HG02763 (cell line): Measurements from ENCODE around the gene PRPF19.

ENCODE experiments used
- ATAC-seq: cut with Tn5 transposase; IDR thresholded peaks from one replicate; pipeline ENCODE4 v1.9.1; 2021; ENCODE audit warnings: mild to moderate bottlenecking, moderate library complexity; ENCODE audit not compliant: unreplicated experiment

Gene PRPF19

DNA sequence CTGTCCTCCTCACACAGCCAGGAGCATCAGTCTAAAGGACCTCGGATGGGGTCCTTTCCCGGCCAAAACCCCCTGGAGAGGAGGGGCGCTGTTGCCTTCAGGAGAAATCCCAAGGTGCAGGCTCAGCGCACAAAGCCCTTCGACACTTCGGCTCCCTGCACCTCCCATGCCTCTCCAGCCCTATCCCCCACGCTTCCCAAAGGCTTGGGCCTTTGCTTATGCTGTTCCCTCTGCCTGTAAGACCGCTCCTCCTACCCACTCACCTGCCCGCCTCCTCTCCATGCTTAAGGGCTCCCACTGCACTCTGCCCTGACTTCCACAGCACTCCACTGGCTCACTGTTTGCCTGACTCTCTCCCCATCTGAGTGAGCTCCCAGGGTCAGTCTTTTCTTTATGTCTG, 32.1 kb upstream of the PRPF19 start:
- ATAC-seq, result no peak

DNA sequence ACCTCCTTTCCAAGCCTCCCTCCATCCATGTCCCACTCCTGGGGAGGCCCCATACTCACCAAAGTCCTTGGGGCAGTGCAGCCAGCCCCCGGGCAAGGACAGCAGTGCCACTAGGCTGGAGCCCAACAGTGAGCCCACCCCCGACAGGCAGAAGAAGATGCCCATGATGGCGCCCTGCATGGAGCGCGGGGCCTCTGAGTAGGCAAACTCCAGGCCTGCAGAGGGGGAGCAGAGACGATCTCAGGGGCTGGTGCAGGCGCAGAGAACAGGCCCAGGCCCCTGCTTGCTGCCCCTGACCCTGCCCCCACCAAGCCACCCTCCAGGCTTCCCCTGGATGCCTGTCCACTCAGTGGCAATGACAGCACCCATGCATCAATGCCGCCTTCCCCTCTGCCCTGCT, 31.4 kb upstream of the PRPF19 start:
- ATAC-seq, result no peak

DNA sequence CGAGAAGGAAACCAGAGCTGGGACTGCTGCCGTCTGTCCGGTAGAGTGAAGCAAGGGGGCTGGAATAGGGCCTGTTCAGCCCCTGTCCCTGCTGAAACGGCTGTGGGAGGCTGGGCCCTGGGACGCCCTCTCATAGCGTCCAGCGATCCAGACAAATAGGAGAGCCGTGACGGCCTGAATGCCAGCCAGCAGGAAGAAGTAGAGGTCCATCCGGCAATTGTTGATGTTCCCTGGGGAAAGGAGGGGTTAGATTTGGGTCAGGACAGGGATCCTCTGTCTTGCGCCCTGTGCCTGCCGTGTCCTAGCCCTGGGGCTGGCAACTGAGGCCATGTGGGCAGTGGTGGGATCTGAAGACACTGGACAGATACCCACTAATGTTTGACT, 30.8 kb upstream of the PRPF19 start:
- ATAC-seq, result no peak

DNA sequence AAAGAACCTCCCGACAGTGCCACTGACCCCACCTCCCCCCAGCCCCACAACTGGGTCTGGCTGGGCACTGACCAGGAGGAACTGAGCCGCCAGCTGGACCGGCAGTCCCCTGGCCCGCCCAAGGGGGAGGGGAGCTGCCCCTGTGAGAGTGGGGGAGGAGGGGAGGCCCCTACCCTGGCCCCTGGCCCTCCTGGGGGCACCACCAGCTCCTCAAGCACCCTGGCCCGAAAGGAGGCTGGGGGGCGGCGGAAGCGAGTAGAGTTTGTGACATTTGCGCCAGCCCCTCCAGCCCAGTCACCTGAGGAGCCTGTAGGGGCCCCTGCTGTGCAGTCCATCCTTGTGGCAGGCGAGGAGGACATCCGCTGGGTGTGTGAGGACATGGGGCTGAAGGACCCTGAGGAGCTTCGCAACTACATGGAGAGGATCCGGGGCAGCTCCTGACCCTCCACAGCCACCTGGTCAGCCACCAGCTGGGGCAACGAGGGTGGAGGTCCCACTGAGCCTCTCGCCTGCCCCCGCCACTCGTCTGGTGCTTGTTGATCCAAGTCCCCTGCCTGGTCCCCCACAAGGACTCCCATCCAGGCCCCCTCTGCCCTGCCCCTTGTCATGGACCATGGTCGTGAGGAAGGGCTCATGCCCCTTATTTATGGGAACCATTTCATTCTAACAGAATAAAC, 30.2 kb upstream of the PRPF19 start:
- no peak for ATAC-seq

DNA sequence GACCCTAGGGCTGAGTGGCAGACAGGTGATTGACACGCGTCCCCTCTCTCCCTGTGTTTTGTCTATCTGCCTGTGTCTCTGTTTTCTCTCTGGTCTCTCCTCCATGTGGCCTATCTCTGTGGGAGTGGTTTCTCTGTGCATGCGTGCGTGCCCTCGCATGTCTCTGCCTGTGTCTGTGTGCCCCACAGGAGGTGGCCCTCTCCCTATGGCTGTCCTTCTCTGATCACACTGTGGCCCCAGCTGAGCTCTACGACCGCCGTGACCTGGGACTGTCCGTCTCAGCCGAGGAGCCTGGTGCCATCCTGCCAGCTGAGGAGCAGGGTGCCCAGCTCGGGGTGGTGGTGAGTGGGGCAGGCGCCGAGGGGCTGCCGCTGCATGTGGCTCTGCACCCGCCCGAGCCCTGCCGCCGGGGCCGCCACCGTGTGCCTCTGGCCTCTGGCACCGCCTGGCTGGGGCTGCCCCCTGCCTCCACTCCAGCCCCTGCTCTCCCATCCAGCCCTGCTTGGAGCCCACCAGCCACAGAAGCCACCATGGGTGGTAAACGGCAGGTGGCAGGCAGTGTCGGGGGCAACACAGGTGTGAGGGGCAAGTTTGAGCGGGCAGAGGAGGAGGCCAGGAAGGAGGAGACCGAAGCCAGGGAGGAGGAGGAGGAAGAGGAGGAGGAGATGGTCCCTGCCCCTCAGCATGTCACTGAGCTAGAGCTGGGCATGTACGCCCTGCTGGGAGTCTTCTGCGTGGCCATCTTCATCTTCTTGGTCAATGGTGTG, 29.5 kb upstream of the PRPF19 start:
- ATAC-seq, result no peak

DNA sequence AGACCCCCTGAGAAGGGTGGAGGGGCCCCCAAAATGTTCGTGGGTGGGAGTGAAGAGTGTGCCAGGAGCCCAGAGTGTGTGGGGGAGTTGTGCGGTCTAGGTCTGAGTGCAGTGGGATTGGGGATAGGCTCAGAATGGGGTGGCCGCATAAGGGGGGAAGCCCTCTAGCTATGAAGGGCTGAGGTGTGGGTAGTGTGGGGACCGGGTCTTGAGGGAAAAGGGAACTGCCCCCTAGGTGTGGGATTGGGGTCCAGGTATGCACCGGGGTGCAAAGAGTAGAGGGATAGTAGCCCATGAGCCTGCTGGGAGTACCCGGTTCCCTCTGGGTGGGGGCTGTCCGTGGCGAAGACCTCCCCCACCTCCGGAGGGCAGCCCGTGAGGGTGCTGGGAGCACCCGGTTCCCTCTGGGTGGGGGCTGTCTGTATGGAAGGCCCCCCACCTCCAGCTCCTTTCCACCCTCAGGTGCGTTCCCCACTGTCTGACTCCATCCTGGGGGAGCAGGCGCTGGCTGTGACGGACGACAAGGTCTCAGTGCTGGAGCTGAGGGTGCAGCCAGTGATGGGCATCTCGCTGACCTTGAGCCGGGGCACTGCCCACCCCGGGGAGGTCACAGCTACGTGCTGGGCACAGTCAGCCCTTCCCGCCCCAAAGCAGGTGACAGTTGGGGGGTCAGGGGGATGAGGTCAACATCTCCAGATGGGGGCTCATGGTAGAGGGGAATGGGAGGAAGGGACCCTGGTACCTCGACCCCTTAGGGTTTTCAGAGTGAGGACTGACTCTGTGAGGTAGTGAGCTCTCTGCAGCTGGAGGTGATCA, 28.6 kb upstream of the PRPF19 start:
- ATAC-seq, result no peak

DNA sequence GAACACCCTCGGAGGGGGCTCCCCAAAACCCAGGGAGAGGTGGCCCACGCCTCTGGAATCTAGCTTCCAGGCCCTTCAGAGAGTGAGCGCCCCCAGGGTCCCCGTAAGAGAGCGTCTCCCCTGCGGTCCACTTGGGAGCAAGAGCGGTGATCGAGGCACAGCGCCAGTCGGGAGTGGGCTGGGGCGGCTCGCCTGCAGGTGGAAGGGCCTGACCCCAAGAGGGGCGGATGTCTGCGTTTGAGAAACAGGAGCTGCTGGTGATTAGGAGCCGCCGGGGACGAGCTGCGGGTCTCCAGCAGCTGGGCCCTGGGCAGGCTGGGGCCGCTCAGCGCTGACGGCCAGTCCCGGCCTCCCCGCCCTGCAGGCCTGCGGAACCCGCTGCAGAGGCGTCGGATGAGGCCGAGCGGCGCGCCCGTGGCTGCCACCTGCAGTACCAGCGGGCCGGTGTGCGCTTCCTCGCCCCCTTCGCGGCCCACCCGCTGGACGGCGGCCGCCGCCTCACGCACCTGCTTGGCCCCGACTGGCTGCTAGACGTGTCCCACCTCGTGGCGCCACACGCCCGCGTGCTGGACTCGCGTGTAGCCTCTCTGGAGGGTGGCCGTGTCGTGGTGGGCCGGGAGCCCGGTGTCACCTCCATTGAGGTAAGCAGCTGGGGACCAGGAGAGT, 27.9 kb upstream of the PRPF19 start:
- ATAC-seq, result no peak

DNA sequence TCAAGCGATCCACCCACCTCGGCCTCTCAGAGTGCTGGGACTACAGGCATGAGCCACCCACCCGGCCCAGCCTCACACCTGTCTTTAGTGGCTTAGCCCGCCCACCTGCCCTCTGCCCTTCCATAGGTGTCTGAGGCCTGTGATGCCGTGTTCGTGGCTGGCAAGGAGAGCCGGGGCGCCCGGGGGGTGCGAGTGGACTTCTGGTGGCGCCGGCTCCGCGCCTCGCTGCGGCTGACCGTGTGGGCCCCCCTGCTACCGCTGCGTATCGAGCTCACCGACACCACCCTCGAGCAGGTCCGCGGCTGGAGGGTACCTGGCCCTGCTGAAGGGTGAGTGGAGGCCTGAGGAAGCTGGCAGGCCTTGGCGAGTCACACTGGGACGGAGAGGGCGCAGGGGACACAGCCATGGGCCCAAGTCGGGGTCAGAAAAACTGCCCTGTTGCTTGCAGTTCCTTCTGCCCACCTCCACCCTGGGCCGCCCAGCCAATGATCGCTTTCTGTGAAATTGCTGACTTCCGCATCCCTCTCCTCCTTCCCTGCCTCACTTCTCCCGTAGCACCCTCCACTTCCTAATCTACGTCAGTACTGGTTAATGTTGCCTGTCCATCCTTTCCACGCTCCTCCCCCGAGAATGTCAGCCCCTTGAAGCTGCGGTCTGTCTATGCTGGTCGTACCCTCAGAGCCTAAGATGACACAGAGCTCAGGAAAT, 27.2 kb upstream of the PRPF19 start:
- ATAC-seq, result no peak

DNA sequence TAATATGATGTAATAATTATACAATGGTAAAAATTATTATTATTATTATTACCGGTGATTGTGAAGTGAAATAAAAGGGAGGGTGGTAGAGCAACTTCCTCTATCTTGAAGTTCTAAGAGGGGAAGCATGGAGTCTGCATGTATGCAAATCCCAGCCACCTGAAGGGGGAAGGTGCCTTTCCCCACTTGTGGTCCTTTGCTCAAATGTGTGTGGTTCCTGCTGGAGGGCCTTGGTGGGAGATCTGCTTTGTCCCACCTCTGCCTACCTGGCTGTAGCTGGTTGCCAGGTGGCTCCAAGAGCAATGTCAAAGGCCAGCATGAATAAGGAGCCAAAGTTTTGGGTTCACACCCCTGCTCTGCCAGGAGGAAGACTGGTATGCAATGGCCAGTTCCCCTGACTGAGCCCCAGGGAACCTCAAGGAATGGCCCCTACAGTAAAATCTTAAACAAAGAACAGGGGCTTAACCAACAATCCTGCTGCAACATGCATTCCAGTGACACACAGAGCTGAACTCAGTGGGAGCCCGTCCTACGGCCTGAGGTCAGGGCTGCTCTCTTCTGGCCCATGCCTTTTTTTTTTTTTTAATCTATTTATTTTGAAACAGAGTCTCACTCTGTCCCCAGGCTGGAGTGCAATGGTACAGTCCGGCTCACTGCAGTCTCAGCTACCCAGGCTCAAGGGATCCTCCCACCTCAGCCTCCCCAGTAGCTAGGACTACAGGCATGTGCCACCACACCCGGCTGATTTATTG, 26.4 kb upstream of the PRPF19 start:
- ATAC-seq, result no peak

DNA sequence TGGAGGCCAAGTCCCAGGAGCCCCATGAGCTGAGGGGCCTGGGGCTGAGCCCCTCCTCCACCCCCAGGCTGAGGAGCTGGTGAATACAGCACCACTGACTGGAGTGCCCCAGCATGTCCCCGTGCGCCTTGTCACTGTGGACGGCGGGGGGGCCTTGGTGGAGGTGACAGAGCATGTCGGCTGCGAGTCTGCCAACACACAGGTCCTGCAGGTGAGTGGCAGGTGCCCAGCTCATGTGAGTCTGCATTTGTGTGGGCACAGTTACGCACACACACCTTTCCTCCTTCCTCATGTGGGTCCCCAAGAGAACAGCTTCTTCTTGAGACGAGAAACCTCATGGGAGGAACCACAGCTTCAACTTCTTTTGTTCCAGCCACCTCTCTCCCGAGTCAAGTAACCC, 25.5 kb upstream of the PRPF19 start:
- ATAC-seq, result no peak

DNA sequence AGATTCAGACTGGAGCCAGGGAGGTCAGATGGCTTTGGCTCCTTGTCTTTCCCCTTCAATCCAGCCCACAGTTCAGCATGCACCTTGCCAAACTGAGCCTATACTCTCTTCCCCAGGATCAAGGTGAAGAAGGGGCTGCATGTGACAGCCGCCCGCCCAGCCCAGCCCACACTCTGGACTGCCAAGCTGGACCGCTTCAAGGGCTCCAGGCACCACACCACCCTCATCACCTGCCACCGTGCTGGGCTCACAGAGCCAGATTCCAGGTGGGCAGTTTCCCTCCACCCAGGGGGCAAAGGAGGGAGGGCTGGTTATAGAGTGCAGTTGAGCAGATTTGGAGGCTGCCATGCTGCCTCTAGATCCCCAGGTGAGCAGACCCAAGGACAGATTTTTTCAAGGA, 24.0 kb upstream of the PRPF19 start:
- no peak for ATAC-seq

DNA sequence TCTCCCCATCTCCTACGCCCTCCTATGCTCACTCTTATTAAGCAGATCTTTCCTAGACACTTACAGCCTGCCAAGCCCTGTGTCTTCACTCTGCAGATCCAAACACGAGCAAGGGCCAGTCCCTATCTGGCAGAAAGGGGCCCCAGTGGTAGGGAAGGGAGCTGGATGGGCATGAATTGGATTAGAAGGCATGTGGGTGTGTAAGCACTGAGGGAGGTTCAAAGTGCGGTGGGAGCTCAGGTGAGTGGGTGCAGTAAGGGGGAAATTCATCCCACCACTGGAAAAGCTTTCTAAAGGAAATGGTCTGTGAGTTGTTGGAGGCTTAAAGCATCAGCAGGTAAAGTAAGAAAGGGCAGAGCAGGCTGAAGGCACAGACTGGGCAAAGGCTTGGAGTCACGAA, 23.4 kb upstream of the PRPF19 start:
- no peak for ATAC-seq

DNA sequence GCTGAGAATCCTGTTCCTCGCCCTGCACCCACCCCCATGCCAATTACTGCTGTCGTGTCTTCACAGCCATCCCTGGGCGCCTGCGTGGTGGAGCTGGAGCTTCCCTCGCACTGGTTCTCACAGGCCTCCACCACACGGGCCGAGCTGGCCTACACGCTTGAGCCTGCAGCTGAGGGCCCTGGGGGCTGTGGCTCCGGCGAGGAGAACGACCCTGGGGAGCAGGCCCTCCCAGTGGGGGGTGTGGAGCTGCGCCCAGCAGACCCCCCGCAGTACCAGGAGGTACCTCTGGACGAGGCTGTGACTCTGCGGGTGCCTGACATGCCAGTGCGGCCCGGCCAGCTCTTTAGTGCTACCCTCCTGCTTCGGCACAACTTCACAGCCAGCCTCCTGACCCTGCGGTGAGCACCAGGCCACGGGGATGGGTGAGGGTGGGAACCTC, 22.2 kb upstream of the PRPF19 start:
- no peak for ATAC-seq

DNA sequence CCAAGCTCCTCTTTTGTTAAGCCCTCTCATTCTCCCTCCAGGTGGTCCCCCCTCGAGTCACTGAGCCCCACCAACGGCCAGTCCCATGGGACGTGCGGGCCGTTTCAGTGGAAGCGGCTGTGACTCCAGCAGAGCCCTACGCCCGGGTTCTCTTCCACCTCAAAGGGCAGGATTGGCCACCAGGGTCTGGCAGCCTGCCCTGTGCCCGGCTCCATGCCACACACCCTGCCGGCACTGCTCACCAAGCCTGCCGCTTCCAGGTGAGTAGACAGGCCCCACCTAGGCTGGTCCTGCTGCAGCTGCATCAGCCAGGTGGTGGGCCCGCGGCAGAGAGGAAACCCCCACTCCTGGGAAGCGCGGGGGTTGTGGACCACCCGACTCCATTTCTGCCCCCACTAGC, 21.2 kb upstream of the PRPF19 start:
- ATAC-seq, result no peak

DNA sequence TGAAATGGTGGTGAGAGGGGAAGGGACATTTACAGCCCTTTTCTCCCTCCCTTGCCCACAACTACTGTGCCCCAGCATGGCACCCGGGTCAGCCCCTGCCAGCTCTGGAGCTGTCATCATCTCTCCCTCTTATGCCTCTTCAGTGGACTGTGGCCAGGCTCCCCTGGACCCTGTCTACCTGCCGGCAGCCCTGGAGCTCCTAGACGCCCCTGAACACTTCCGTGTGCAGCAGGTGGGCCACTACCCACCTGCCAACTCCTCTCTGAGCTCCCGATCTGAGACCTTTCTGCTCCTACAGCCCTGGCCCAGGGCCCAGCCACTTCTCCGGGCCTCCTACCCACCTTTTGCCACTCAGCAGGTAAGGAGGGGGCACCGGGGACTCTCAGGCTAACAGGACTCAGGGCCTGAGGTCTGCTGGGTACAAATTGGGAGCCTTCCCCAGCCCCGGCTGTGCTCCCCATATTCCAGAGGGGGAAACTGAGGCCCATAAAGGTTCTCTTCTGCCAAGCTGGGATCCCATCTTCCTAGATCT, 20.7 kb upstream of the PRPF19 start:
- ATAC-seq, result no peak

DNA sequence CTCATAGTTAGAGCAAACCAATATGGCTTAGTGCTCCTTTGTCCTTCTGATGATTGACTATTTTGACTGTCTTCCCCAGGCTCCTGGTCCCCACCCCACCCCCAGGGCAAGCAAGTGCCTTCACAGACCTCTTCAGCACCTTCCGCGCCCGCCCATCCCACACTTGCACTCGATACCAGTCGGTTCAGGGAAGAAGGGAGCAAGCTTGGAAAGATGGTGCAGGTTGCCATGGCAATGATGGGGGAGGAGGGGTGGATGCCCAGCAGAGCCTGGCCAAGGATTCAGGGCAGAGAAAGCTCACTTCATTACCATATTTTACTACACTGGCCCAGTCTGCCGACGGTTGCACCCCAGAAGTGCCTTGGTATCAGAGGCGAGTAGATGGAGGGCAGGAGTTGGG, 20.1 kb upstream of the PRPF19 start:
- ATAC-seq, result no peak

DNA sequence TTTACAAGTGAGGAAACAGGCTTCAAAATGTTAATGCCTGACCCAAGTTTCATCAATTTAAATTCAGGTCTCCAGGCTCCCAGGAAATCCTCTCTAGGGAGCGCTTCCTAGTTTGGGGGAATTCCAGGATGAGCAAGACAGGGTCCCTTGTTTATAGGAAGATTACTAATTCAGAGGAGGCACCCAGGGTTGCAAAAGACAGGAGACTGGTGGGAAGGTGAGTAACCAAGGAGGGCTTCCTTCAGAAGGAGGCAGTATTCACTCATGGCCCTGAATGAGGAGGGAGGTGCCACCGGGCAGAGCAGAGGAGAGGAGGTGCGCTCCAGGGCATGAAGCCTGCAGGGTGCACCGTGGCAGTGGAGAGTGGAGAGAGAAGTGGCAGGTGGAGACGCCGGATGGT, 19.5 kb upstream of the PRPF19 start:
- no peak for ATAC-seq

DNA sequence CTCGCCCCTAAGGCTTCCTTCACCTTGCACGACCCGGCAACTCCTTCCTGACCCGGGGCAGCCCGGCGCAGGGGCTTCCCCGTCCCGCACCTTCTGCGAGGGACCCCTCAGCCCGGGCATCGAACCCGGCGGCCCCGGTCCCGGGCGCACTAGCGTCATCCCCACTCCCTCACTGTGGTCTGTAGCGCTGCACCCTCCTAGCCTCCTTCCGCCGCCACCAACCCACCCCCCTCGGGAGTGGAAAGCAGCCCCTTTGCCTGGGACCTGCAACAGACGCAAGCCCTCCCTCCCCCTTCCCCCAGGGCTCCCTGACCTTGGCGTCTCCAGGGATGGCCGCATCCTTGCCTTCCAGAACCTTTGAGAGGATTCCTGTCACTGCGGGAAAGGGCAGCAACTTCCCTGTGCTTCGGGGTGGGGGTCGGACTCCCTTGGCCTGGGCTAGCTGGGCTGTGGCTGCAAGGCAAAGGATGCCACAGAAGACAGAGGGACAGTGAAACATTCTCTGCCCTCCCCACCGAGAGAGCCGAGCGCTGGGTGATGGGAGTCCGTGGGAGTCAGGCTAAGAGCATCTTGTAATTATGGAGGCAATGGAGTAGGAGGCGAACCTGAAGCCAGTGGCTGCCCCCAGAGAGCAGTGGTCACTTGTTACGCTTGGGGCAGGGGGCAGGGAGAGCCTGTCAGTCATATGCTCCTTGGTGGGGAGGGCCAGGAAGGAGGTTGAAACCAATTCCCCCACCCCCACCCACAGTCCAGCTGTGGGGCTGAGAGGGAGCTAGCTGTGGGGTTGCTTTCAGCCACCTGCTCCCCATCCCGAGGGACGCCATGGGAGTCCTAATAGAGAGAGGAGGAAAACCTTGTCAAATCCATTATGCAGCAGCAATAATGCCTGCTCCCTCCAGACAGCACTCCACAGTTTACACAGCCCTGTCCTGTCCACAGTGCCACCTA, 18.8 kb upstream of the PRPF19 start:
- ATAC-seq, result no peak
